Activated naive CD4-positive, alpha-beta T cell treated with anti-CD3 and anti-CD28 coated beads for 36 hours (primary cell): ENCODE results near the gene ID3. TPM values are rescaled to one million over a fixed set of nuclear protein-coding genes. Genes with fewer than 3 reads are reported as not detected.

Experiments used
- CTCF ChIA-PET: fragments of 350-600 bp; sonication (Branson Sonifier 250); formaldehyde crosslinking; loops from one replicate; lab custom pipeline; 2021; ENCODE audit warnings: antibody characterized with exemption; lab: Charles Lee
- DNase-seq: peaks from one replicate; pipeline ENCODE4 v3.0.0-alpha.2; 2020
- H3K27ac Mint-ChIP-seq: one replicate; pipeline ENCODE4 v1.8.0; 2021; ENCODE audit warnings: mild to moderate bottlenecking, mixed read lengths
- H3K27me3 Mint-ChIP-seq: one replicate; pipeline ENCODE4 v1.8.0; 2021; ENCODE audit warnings: low read depth, mixed read lengths
- H3K36me3 Mint-ChIP-seq: one replicate; pipeline ENCODE4 v1.8.0; 2021; ENCODE audit warnings: low read depth, mixed read lengths
- H3K4me1 Mint-ChIP-seq: one replicate; pipeline ENCODE4 v1.8.0; 2021; ENCODE audit warnings: low read depth, mixed read lengths
- H3K4me3 Mint-ChIP-seq: one replicate; pipeline ENCODE4 v1.8.0; 2021; ENCODE audit warnings: mild to moderate bottlenecking, moderate library complexity, mixed read lengths
- H3K9me3 Mint-ChIP-seq: one replicate; pipeline ENCODE4 v1.8.0; 2021; ENCODE audit warnings: mixed read lengths
- intact Hi-C: fragments of 100-400 bp; cut with micrococcal nuclease; formaldehyde crosslinking; loops from one replicate; pipeline ENCODE4 v1.15.1; 2023
- total RNA-seq, 2 experiments: library from RNA; stranded (reverse); gene quantifications; one replicate each; pipeline ENCODE4 v1.2.3, GENCODE V29; 2021

ID3 gene
- total RNA-seq, 2 experiments from 2014 or later, result 69.5 to 74.6 TPM

DNA sequence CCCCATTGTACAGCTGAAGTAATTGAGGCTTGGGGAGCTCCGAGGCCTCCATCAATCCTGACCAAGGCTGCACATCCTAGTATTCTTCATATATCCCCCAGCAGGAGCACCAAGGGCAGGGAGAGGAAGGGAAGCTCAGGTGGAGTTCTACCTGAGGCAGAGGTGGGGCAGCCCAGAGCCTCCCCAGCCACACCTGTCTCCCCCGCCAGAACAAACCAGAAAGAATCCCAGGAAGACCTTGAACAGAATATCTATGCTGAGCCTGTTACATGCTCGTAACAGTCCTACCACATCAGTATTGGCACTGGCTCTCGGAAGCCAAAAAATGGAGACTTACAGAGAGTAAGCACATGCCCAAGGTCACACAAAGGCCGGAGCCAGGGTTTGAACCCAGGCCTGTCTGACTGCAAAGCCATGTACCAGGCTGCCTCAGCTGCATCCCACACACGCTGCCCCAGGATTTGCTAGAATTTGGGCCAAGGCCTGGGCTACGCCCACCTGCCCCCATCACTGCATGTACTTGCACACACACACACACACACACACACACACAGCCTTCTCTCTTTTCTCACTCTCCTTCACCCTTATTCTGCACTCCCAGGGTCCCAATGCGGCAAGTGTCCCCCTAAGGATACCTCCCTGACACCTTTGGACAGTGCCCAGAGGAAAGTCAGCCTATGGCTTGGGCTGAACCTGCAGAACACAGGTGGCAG is 32.8 kb downstream of the ID3 start:
- H3K27ac Mint-ChIP-seq, result no peak overlapping the region
- H3K36me3 Mint-ChIP-seq, result peaks cover 51% of the 10 kb centered on the region
- H3K4me3 Mint-ChIP-seq, result peak overlapping the region; percentile 51
- intact Hi-C loops, result no loop called here
- no peaks in the 10 kb centered on the region for H3K9me3 Mint-ChIP-seq
- no peak for DNase-seq
- CTCF ChIA-PET, result interaction anchor here (6.3 to 11.9 kb wide), 2 partner anchors 30 to 111 kb away, joined by 32 to 143 read pairs; no protein-coding TSS in a partner anchor
- H3K4me1 Mint-ChIP-seq, result peaks cover 56% of the 10 kb centered on the region
- no peaks in the 10 kb centered on the region for H3K27me3 Mint-ChIP-seq

DNA sequence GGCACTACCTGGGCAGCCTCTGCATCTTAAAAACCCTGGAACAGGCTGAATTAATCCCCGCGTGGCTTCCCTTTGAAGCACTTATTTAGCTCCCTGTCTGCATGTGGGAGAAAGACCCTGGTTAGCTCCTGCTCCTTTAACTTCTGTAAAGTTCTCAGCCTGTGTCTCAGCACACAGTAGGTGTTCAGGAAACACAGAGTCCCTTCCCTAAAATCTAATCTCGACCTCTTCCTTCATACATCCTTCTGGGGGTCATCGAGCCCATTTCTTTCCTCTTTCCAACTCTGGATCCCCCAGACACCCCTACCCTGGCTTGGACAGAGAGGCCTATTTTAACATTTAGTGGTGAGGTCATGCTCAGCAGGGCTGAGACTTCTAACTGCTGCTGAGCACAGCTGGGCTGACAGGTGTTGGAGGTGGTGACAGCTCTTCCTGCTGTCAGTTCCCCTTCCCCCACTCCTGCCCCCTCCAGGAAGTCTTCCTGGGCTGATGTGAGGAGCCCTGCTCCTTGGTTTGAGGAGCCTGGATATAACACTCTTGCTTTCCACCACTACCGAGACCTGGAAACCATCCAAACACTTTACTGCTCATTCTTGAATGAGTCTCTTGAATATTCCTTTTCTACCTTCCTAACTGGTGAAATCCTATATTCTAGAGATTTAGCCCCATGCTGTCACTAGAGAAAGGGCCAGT is 33.6 kb downstream of the ID3 start:
- Mint-ChIP-seq H3K27ac (no peak overlapping the region), H3K4me1 (peaks cover 53% of the 10 kb centered on the region), H3K4me3 (peak overlapping the region; percentile 51), H3K27me3 (no peaks in the 10 kb centered on the region), H3K36me3 (peaks cover 58% of the 10 kb centered on the region), H3K9me3 (no peaks in the 10 kb centered on the region)
- intact Hi-C loops, result no loop called here
- DNase-seq, result peak; percentile 54
- CTCF ChIA-PET, result interaction anchor here (0.7 to 11.9 kb wide), 6 partner anchors 9 to 776 kb away, joined by 3 to 143 read pairs (median 4); no protein-coding TSS in a partner anchor

DNA sequence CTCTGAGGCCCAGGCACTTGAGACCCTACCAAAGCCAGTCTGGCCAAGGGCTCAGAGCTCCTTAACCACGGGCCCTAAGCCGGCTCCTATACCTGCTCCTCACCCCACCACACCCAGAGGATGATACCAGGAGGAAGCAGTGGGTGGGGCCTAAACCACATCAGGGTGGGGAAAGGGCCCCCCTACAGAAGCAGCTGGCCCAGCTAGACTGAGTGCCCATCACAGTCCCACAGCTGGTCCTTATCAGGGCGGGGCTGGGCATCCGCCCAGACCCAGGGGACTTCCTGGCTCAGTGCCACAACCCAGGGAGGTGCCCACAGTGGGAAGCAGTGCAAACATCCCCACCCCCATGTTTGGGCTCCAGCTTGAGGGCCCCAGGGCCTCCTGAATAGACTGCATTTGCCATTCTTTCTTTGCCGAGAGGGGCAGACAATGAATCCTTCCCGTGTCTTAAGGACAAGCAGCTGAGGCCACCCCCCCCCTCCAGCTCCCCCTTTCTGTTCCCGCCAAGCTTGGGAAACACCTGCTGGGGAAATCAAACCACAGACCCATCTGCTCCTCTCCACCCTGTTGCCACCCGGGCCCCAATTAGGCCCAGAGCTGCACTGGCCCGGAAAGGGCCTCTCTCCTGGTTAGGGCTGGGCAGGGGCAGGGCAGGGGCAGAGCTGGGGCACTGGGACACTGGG is 34.4 kb downstream of the ID3 start:
- Mint-ChIP-seq H3K9me3 (no peaks in the 10 kb centered on the region), H3K36me3 (peaks cover 57% of the 10 kb centered on the region), H3K4me1 (peaks cover 53% of the 10 kb centered on the region), H3K4me3 (peak overlapping the region; percentile 51), H3K27ac (no peak overlapping the region), H3K27me3 (no peaks in the 10 kb centered on the region)
- intact Hi-C loops, result no loop called here
- CTCF ChIA-PET, result interaction anchor here (0.5 to 11.9 kb wide), 8 partner anchors 10 to 776 kb away, joined by 3 to 143 read pairs (median 4); no protein-coding TSS in a partner anchor
- DNase-seq, result peak; percentile 45

DNA sequence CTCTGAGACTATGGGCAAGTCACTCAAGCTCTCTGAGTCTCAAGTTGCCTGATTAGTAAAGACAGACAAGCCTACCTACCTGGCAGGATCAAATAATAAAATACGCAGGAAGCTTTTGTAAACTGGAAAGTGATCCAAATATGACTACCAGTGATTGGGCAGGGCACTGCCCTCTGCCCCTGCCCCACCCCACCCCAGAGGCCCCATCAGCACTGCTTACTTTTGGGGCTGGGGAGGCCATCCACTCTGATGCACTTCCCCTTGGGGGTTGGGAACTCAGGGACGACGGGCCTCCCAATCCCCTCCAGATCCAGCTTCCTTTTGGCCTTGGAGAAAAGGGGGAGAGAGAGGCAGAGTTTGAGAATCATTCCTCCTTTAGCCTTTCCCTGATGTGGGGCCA is 35.1 kb downstream of the ID3 start:
- no peak for DNase-seq
- Mint-ChIP-seq H3K9me3 (no peaks in the 10 kb centered on the region), H3K27ac (no peak overlapping the region), H3K27me3 (no peaks in the 10 kb centered on the region), H3K36me3 (peaks cover 58% of the 10 kb centered on the region), H3K4me3 (no peak overlapping the region), H3K4me1 (peaks cover 48% of the 10 kb centered on the region)
- CTCF ChIA-PET, result interaction anchor here (0.5 to 11.9 kb wide), 6 partner anchors 11 to 101 kb away, joined by 3 to 143 read pairs (median 4); no protein-coding TSS in a partner anchor
- intact Hi-C loops, result no loop called here

DNA sequence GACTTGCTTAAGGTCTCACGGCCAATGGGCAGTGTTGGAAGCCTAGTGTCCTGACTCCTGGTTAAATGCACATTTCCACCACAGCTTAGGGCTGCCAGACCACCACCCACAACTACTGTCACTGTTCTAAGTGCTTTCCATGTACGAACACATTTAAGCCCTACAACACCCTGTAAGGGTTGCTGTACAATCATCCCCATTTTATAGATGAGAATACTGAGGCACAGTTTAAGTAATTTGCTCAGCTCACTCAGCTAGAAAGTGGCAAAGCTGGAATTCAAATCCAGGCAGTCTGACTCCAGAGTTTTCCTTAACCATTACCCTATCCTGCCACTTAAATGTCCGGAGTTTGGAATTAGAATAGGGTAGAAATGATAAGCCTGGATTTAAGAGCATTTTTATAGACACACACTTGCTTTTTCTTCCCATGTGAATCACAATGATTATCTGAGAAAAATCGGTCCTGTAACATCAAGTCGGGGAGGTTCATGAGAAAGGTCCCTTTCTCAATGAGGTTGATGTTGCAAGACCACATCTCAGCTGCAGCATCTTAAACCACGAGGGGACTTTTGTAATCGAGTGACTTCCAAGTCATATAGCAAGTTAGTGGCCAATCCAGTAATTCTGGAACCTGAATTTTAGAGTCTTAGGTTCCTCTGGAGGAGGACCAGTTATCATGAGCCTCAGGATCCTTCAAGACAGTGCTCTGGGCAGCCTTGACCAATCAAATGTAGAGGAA is 36.9 kb downstream of the ID3 start:
- Mint-ChIP-seq H3K4me3 (no peak overlapping the region), H3K27me3 (no peaks in the 10 kb centered on the region), H3K27ac (no peak overlapping the region), H3K4me1 (peaks cover 30% of the 10 kb centered on the region), H3K36me3 (peaks cover 66% of the 10 kb centered on the region), H3K9me3 (no peaks in the 10 kb centered on the region)
- intact Hi-C loops, result no loop called here
- no peak for DNase-seq
- CTCF ChIA-PET, result interaction anchor here (0.6 to 11.9 kb wide), 3 partner anchors 26 to 1210 kb away, joined by 3 to 143 read pairs (median 3); no protein-coding TSS in a partner anchor

DNA sequence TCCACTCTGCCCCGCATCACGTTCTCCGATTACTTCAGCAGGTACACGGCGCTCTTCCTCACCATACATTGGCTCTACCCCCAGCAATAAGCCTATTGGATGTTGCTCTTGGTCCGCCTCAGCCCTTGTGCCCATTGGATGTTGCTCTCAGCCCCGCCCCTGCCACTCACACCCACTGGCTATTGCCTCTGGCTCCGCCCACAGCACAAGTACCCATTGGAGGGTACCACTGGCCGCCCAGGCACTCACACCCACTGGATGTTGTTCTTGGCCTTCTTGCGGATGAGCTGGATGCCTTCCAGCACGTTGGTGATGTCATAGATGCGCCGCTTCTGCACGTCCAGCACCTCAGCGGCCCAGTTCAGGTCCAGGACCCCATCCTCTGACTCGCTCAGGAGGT is 37.7 kb downstream of the ID3 start:
- Mint-ChIP-seq H3K36me3 (peaks cover 70% of the 10 kb centered on the region), H3K27ac (no peak overlapping the region), H3K9me3 (no peaks in the 10 kb centered on the region), H3K4me3 (no peak overlapping the region), H3K4me1 (peaks cover 22% of the 10 kb centered on the region), H3K27me3 (no peaks in the 10 kb centered on the region)
- CTCF ChIA-PET, result no interaction called here
- intact Hi-C loops, result no loop called here
- no peak for DNase-seq

DNA sequence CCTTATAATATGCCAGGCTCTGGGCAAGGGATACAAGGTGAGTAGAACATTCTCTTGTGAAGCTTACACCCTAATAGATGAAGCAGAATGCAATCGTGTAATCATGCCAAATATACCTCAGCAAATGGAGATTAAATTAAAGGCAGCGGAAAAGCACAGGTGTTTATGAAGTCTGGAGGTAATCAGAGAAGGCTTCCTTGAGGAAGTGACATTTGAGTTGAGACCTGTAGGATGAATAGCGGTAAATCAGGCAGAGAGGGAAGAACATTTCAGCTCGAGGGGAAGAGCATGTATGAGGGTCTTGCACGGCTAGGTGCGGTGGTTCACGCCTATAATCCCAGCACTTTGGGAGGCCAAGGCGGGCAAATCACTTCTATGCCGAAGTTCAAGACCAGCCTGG is 41.7 kb downstream of the ID3 start:
- CTCF ChIA-PET, result interaction anchor here (0.8 kb wide), 1 partner anchor 10 kb away, joined by 3 read pairs; no protein-coding TSS in a partner anchor
- Mint-ChIP-seq H3K4me1 (no peaks in the 10 kb centered on the region), H3K27ac (no peak overlapping the region), H3K36me3 (peaks cover 75% of the 10 kb centered on the region), H3K4me3 (no peak overlapping the region), H3K9me3 (no peaks in the 10 kb centered on the region), H3K27me3 (no peaks in the 10 kb centered on the region)
- intact Hi-C loops, result no loop called here
- no peak for DNase-seq

DNA sequence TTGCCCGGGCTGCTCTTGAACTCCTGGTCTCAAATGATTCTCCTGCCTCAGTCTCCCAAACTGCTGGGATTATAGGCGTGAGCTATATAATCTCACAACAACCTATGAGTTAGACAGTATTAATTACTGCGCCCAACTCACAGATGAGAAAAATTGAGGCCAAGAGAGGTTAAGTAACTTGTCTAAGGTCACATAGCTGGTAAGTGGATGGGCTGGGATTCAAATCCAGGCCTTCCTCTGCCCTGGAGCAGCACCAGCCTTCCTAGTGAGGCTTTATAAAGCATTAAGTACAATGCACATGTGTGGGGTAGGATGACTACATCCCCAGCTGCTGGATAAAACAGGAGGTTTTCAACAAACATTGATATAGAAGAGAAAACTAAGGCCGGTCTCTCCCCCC is 43.4 kb downstream of the ID3 start:
- H3K36me3 Mint-ChIP-seq, result peaks cover 71% of the 10 kb centered on the region

DNA sequence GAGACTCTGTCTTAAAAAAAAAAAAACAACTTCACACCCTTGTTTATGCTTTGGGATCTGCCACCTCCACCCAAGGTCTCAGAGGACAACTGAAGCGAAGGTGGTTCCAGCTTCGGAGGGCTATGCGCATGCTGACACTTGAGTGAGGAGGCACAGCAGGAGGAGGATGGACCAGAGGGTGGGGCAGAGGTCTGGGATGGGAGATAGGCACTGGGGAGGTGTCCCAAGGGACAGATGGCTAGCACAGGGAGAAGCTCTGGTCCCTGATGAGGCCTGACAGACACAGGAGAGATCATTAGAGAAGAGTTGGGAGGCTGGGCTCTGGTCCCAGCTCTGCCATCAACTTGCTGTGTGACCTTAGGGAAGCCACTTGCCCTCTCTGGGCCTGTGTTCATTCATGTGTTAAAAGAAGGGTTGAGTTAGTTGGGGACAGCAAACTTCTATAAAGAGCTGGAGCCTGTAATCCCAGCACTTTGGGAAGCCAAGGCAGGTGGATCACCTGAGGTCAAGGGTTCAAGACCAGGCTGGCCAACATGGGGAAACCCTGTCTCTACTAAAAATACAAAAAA is 45.1 kb downstream of the ID3 start:
- intact Hi-C loops, result no loop called here
- Mint-ChIP-seq H3K27ac (no peak overlapping the region), H3K27me3 (no peaks in the 10 kb centered on the region), H3K36me3 (peaks cover 74% of the 10 kb centered on the region), H3K4me3 (no peak overlapping the region), H3K9me3 (no peaks in the 10 kb centered on the region), H3K4me1 (no peaks in the 10 kb centered on the region)
- CTCF ChIA-PET, result interaction anchor here (0.5 to 4.8 kb wide), 5 partner anchors 17 to 125 kb away, joined by 3 to 34 read pairs (median 4); no protein-coding TSS in a partner anchor
- no peak for DNase-seq

More for the DNA sequence above, 43.4 kb downstream of the ID3 start:
- CTCF ChIA-PET, result interaction anchor here (1.1 to 4.8 kb wide), 2 partner anchors 19 to 121 kb away, joined by 3 to 34 read pairs; no protein-coding TSS in a partner anchor
- H3K4me3 Mint-ChIP-seq, result no peak overlapping the region
- H3K27ac Mint-ChIP-seq, result no peak overlapping the region
- DNase-seq, result no peak
- no peaks in the 10 kb centered on the region for H3K4me1 Mint-ChIP-seq
- no peaks in the 10 kb centered on the region for H3K9me3 Mint-ChIP-seq
- intact Hi-C loops, result no loop called here
- no peaks in the 10 kb centered on the region for H3K27me3 Mint-ChIP-seq

DNA sequence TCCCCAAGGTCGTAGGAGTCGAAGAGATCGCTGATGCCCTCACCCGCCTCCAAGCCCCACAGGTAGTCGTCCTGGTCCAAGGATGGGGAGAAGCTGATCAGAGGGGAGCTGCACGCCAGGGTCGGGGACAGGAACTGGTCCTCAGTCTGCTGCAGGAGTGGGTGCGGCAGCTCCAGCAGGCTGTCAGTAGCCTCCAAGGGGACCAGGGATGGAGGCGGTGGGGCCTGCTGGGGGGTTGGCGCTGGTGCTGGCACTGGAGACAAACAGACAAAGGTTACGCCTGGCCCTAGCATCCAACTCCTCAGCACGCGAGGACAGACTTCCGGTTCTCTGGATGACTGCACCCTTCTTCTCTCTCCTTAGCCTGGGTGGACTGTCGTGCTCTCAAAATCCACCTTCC is 49.4 kb downstream of the ID3 start:
- H3K36me3 Mint-ChIP-seq, result peaks cover 48% of the 10 kb centered on the region
- H3K27me3 Mint-ChIP-seq, result no peaks in the 10 kb centered on the region
- no peak for DNase-seq
- H3K27ac Mint-ChIP-seq, result no peak overlapping the region
- H3K4me1 Mint-ChIP-seq, result no peaks in the 10 kb centered on the region
- no peak overlapping the region for H3K4me3 Mint-ChIP-seq
- CTCF ChIA-PET, result interaction anchor here (0.9 to 1.0 kb wide), 2 partner anchors 35 to 156 kb away, joined by 3 to 6 read pairs; no protein-coding TSS in a partner anchor
- intact Hi-C loops, result no loop called here
- H3K9me3 Mint-ChIP-seq, result no peaks in the 10 kb centered on the region
